Sigmoid colon (tissue), 3 donors: ENCODE measurements around the gene IGF2R.

Experiments
- CTCF ChIP-seq, 4 experiments: fragments of 450-650 bp in 3 of 4; fragments of 200-600 bp in 1 of 4; IDR thresholded peaks; one replicate each; pipeline ENCODE4 v1.5.1; 2016 to 2019; ENCODE audit warnings: antibody characterized with exemption in 4 of 4, mild to moderate bottlenecking in 3 of 4, moderate library complexity in 2 of 4
- POLR2A ChIP-seq, 2 donors: fragments of 450-650 bp; IDR thresholded peaks; one replicate each; pipeline ENCODE4 v1.6.1; 2016; ENCODE audit warnings: antibody characterized with exemption in 2 of 2, mild to moderate bottlenecking in 2 of 2, moderate library complexity in 2 of 2

- TF ChIP-seq CTCF (IDR thresholded peaks at IDR 0.05) (no peak), POLR2A (IDR thresholded peaks at IDR 0.05) (no peak)
Observed at GRCh38 chr6:160054913-160055312, 86.0 kb downstream of the IGF2R start.
